ENCODE measurements around the gene ALK. TPM values are rescaled to one million over a fixed set of nuclear protein-coding genes. Genes with fewer than 3 reads are reported as not detected.

ALK gene
- total and polyA plus RNA-seq, 2 donors (not counting 1 experiment from before 2014, with no cell fraction given), result not detected

DNA sequence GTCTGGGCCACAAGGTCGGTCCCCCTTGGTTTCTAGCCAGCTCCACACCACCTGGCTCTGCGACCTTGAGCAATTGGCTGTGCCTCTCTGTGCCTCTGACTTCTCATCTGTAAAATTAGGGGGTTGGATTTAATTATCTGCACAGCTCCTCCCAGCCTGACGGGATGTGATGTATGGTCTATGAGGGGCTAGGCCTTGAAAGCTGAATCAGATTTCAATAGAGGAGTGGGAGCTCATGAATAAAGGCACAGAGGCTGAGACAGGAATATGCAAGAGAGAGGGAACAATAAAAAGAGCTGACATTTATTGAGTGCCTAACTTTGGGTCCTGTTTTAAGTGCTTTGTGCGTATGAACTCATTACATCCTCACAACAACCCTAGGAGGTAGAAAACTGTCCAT is 104.7 kb downstream of the ALK start:
- Mint-ChIP-seq H3K9me3 (ENCODE audit: insufficient read depth) (no peaks in the 10 kb centered on the region), H3K4me3 (no peak overlapping the region), H3K27ac (no peak overlapping the region), H3K27me3 (peaks cover 3% of the 10 kb centered on the region), H3K4me1 (no peaks in the 10 kb centered on the region)
- intact Hi-C loops (cut with micrococcal nuclease), result no loop called here
- Histone ChIP-seq H3K9me3 (ENCODE audit: control extremely low read depth in 1 of 3, control insufficient read depth in 2 of 3, insufficient read depth in 1 of 3, low read length in 2 of 3) (no peaks in the 10 kb centered on the region), H3K4me2 (replicated peaks; ENCODE audit: low read depth, low read length, poor library complexity, severe bottlenecking) (no peak overlapping the region), H4K20me1 (ENCODE audit: control insufficient read depth, insufficient read depth, low read length, poor library complexity, severe bottlenecking) (no peaks in the 10 kb centered on the region), H3K27me3 (replicated peaks in 1 of 4; ENCODE audit: control extremely low read depth in 1 of 4, control insufficient read depth in 3 of 4, insufficient read depth in 4 of 4, low read length in 3 of 4) (no peaks in the 10 kb centered on the region), H3K79me2 (ENCODE audit: control insufficient read depth, insufficient read depth, low read length) (no peaks in the 10 kb centered on the region), H3K4me1 (ENCODE audit: control insufficient read depth in 2 of 2, insufficient read depth in 2 of 2, low read length in 2 of 2) (no peaks in the 10 kb centered on the region), H3K36me3 (replicated peaks in 1 of 2; ENCODE audit: control extremely low read depth in 1 of 2, control insufficient read depth in 1 of 2, extremely low read depth in 1 of 2, insufficient read depth in 2 of 2, low read length in 1 of 2) (no peaks in the 10 kb centered on the region), H3K4me3 (ENCODE audit: control extremely low read depth in 1 of 5, extremely low read depth in 1 of 5, insufficient read depth in 1 of 5, low read depth in 2 of 5, low read length in 4 of 5) (no peak overlapping the region), H3K27ac (ENCODE audit: low read length in 2 of 2) (no peak overlapping the region), H2AFZ (ENCODE audit: insufficient read depth, low read depth, low read length, poor library complexity, severe bottlenecking) (no peak overlapping the region), H3K9ac (ENCODE audit: low read length) (no peak overlapping the region)
- no peak for ATAC-seq (ENCODE audit: low read depth)
- DNase-seq, result no peak
- ChIA-PET CTCF (no interaction called here), POLR2A (no interaction called here)
- TF ChIP-seq EZH2 (IDR thresholded peaks at IDR 0.05; ENCODE audit: borderline replicate concordance, insufficient read depth, low read depth, low read length, poor library complexity, severe bottlenecking), result no peak
- TF ChIP-seq, protein P1, sequence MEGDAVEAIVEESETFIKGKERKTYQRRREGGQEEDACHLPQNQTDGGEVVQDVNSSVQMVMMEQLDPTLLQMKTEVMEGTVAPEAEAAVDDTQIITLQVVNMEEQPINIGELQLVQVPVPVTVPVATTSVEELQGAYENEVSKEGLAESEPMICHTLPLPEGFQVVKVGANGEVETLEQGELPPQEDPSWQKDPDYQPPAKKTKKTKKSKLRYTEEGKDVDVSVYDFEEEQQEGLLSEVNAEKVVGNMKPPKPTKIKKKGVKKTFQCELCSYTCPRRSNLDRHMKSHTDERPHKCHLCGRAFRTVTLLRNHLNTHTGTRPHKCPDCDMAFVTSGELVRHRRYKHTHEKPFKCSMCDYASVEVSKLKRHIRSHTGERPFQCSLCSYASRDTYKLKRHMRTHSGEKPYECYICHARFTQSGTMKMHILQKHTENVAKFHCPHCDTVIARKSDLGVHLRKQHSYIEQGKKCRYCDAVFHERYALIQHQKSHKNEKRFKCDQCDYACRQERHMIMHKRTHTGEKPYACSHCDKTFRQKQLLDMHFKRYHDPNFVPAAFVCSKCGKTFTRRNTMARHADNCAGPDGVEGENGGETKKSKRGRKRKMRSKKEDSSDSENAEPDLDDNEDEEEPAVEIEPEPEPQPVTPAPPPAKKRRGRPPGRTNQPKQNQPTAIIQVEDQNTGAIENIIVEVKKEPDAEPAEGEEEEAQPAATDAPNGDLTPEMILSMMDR (IDR thresholded peaks at IDR 0.05), result no peak
- 100% methylated on average over 1 of the region's 4 CpGs for WGBS (ENCODE audit: insufficient coverage)

DNA sequence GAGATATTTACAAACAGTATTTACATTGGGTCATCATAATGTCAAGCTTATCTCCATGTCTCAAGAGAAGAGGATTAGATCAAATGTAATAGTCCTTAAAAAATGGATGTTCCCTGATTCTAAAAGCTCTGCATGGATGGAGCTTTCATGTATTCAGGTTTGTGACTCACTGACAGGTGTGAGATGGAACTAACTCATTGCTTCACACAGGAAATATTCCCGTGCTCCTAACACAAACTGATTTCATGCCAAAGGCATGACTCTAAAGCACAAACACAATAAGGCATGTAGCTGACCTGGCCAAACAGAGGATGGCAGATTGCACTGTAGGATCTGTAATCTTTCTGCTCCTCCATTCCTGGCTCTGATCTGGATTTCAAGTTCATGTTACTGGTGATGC is 110.0 kb downstream of the ALK start:
- intact Hi-C loops (cut with micrococcal nuclease), result no loop called here
- 86% methylated on average over 1 of the region's 1 CpG for WGBS (ENCODE audit: insufficient coverage)
- no peak for ATAC-seq (ENCODE audit: low read depth)
- H3K4me1 Mint-ChIP-seq, result no peaks in the 10 kb centered on the region
- Histone ChIP-seq H3K36me3 (replicated peaks in 1 of 2; ENCODE audit: control extremely low read depth in 1 of 2, control insufficient read depth in 1 of 2, extremely low read depth in 1 of 2, insufficient read depth in 2 of 2, low read length in 1 of 2) (no peaks in the 10 kb centered on the region), H3K4me3 (ENCODE audit: control extremely low read depth in 1 of 5, extremely low read depth in 1 of 5, insufficient read depth in 1 of 5, low read depth in 2 of 5, low read length in 4 of 5) (no peak overlapping the region), H2AFZ (ENCODE audit: insufficient read depth, low read depth, low read length, poor library complexity, severe bottlenecking) (no peak overlapping the region), H3K4me1 (ENCODE audit: control insufficient read depth in 2 of 2, insufficient read depth in 2 of 2, low read length in 2 of 2) (no peaks in the 10 kb centered on the region), H3K27ac (ENCODE audit: low read length in 2 of 2) (no peak overlapping the region), H3K9ac (ENCODE audit: low read length) (no peak overlapping the region), H3K79me2 (ENCODE audit: control insufficient read depth, insufficient read depth, low read length) (no peaks in the 10 kb centered on the region), H4K20me1 (ENCODE audit: control insufficient read depth, insufficient read depth, low read length, poor library complexity, severe bottlenecking) (no peaks in the 10 kb centered on the region), H3K9me3 (ENCODE audit: control extremely low read depth in 1 of 3, control insufficient read depth in 2 of 3, insufficient read depth in 1 of 3, low read length in 2 of 3) (no peaks in the 10 kb centered on the region), H3K4me2 (replicated peaks; ENCODE audit: low read depth, low read length, poor library complexity, severe bottlenecking) (no peak overlapping the region), H3K27me3 (replicated peaks in 1 of 4; ENCODE audit: control extremely low read depth in 1 of 4, control insufficient read depth in 3 of 4, insufficient read depth in 4 of 4, low read length in 3 of 4) (peaks cover 0 to 2% (median 0%) of the 10 kb centered on the region in 4 experiments)
- no peak overlapping the region for H3K27ac Mint-ChIP-seq
- H3K27me3 Mint-ChIP-seq, result peaks cover 20% of the 10 kb centered on the region
- POLR2A ChIA-PET, result no interaction called here
- H3K9me3 Mint-ChIP-seq (ENCODE audit: insufficient read depth), result no peaks in the 10 kb centered on the region
- TF ChIP-seq, protein P1 (IDR thresholded peaks at IDR 0.05), result no peak
- no peak for TF ChIP-seq EZH2 (IDR thresholded peaks at IDR 0.05; ENCODE audit: borderline replicate concordance, insufficient read depth, low read depth, low read length, poor library complexity, severe bottlenecking)
- DNase-seq, result no peak
- no peak overlapping the region for H3K4me3 Mint-ChIP-seq
- CTCF ChIA-PET, result no interaction called here
